ENCODE data around the gene PDE3A.

PDE3A gene

DNA sequence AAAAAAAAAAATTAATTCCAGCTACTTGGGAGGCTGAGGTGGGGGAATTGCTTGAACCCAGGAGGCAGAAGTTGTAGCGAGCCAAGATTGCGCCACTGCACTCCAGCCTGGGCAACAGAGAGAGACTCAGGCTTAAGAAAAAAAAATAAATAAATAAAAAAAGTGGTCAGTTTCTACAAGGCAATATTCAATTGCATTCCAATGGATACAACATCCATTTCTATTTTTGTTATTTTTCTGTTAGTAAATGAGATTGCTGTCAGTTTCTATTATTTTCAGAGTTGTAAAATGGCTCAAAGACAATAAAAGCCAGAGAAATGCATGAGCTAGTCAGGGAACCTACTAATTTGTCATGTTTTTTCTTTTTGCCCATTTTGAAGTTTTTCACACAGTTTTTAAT, 119.2 kb downstream of the PDE3A start:
- no peak overlapping the region for H3K4me3 ChIP-seq (ENCODE audit: low read length in 2 of 2)
- no peak overlapping the region for H2BK15ac ChIP-seq (ENCODE audit: low read length)
- no peak overlapping the region for H3K18ac ChIP-seq (ENCODE audit: low read length)
- no peaks in the 10 kb centered on the region for H3K36me3 ChIP-seq (replicated peaks in 1 of 2; ENCODE audit: control insufficient read depth in 2 of 2, insufficient read depth in 2 of 2, low read length in 2 of 2)
- no peaks in the 10 kb centered on the region for H3K4me1 ChIP-seq (ENCODE audit: control insufficient read depth in 2 of 2, insufficient read depth in 1 of 2, low read depth in 1 of 2, low read length in 2 of 2)
- H3K9me3 ChIP-seq (replicated peaks in 1 of 2; ENCODE audit: control insufficient read depth in 2 of 2, insufficient read depth in 1 of 2, low read depth in 1 of 2, low read length in 2 of 2) = no peaks in the 10 kb centered on the region
- H3K27ac ChIP-seq (replicated peaks; ENCODE audit: low read length) = no peak overlapping the region
- no peak overlapping the region for H2BK12ac ChIP-seq (ENCODE audit: low read length)
- no peak overlapping the region for H3K9ac ChIP-seq (ENCODE audit: low read depth, low read length, poor library complexity)
- no peak overlapping the region for H2BK120ac ChIP-seq (ENCODE audit: low read depth, low read length)
- H3K79me1 ChIP-seq (ENCODE audit: low read depth, low read length) = no peaks in the 10 kb centered on the region
- DNase-seq (ENCODE audit: low spot score) = no peak
- H4K8ac ChIP-seq (ENCODE audit: low read depth, low read length) = no peak overlapping the region
- no CpG with 5 or more reads among the region's 2 CpGs for WGBS, 2 donors (ENCODE audit: extremely low coverage in 2 of 2, insufficient read length in 2 of 2, insufficient replicate concordance in 1 of 2)
- H3K27me3 ChIP-seq (ENCODE audit: control insufficient read depth in 3 of 3, insufficient read depth in 3 of 3, low read depth in 1 of 3, low read length in 3 of 3) = no peaks in the 10 kb centered on the region
- H2AK5ac ChIP-seq (ENCODE audit: low read depth, low read length) = no peak overlapping the region
- no peak overlapping the region for H3K4ac ChIP-seq (ENCODE audit: low read length)
- no peak overlapping the region for H4K91ac ChIP-seq (ENCODE audit: low read depth, low read length, poor library complexity)
- H3K4me2 ChIP-seq (ENCODE audit: insufficient read depth, low read length, poor library complexity, severe bottlenecking) = no peak overlapping the region
- H3K14ac ChIP-seq (ENCODE audit: low read length) = no peak overlapping the region
- no peak overlapping the region for H2BK5ac ChIP-seq (ENCODE audit: low read length)
- no peak overlapping the region for H3K23ac ChIP-seq (ENCODE audit: low read depth, low read length, poor library complexity)
- no peak overlapping the region for H2AFZ ChIP-seq (ENCODE audit: low read length)

DNA sequence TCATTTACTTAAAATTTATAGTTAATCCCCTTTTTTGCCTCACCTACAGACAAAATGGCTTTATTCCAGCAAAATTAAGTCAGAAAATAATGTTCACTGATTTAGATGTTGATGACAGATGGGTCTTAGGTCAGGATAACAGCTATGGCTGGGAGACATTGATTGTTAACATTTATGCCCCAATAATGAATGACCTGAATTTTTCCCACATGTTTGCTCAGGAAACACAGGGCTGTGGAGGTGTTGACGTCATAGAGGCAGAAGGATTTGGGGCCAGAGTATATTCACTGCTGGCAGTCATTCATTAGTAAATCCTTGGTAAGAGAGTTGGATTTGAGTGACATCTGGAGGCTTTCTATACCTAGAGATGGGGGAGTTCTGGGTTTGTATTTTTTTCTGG, 121.3 kb downstream of the PDE3A start:
- H3K4me1 ChIP-seq (ENCODE audit: control insufficient read depth in 2 of 2, insufficient read depth in 1 of 2, low read depth in 1 of 2, low read length in 2 of 2) = no peaks in the 10 kb centered on the region
- H3K4me2 ChIP-seq (ENCODE audit: insufficient read depth, low read length, poor library complexity, severe bottlenecking) = no peak overlapping the region
- no peak overlapping the region for H2BK12ac ChIP-seq (ENCODE audit: low read length)
- H3K27me3 ChIP-seq (ENCODE audit: control insufficient read depth in 3 of 3, insufficient read depth in 3 of 3, low read depth in 1 of 3, low read length in 3 of 3) = no peaks in the 10 kb centered on the region
- H3K79me1 ChIP-seq (ENCODE audit: low read depth, low read length) = no peaks in the 10 kb centered on the region
- no peak overlapping the region for H3K9ac ChIP-seq (ENCODE audit: low read depth, low read length, poor library complexity)
- no peak overlapping the region for H2BK5ac ChIP-seq (ENCODE audit: low read length)
- H4K8ac ChIP-seq (ENCODE audit: low read depth, low read length) = no peak overlapping the region
- no peak overlapping the region for H2BK15ac ChIP-seq (ENCODE audit: low read length)
- no peak overlapping the region for H3K18ac ChIP-seq (ENCODE audit: low read length)
- H2AFZ ChIP-seq (ENCODE audit: low read length) = no peak overlapping the region
- H3K14ac ChIP-seq (ENCODE audit: low read length) = no peak overlapping the region
- H3K27ac ChIP-seq (replicated peaks; ENCODE audit: low read length) = no peak overlapping the region
- no peaks in the 10 kb centered on the region for H3K36me3 ChIP-seq (replicated peaks in 1 of 2; ENCODE audit: control insufficient read depth in 2 of 2, insufficient read depth in 2 of 2, low read length in 2 of 2)
- H3K4ac ChIP-seq (ENCODE audit: low read length) = no peak overlapping the region
- WGBS, 2 donors (ENCODE audit: extremely low coverage in 2 of 2, insufficient read length in 2 of 2, insufficient replicate concordance in 1 of 2) = no CpG with 5 or more reads among the region's 1 CpG
- no peak overlapping the region for H3K4me3 ChIP-seq (ENCODE audit: low read length in 2 of 2)
- no peak overlapping the region for H3K23ac ChIP-seq (ENCODE audit: low read depth, low read length, poor library complexity)
- no peak overlapping the region for H4K91ac ChIP-seq (ENCODE audit: low read depth, low read length, poor library complexity)
- H3K9me3 ChIP-seq (replicated peaks in 1 of 2; ENCODE audit: control insufficient read depth in 2 of 2, insufficient read depth in 1 of 2, low read depth in 1 of 2, low read length in 2 of 2) = no peaks in the 10 kb centered on the region
- no peak overlapping the region for H2BK120ac ChIP-seq (ENCODE audit: low read depth, low read length)
- no peak for DNase-seq (ENCODE audit: low spot score)
- no peak overlapping the region for H2AK5ac ChIP-seq (ENCODE audit: low read depth, low read length)

DNA sequence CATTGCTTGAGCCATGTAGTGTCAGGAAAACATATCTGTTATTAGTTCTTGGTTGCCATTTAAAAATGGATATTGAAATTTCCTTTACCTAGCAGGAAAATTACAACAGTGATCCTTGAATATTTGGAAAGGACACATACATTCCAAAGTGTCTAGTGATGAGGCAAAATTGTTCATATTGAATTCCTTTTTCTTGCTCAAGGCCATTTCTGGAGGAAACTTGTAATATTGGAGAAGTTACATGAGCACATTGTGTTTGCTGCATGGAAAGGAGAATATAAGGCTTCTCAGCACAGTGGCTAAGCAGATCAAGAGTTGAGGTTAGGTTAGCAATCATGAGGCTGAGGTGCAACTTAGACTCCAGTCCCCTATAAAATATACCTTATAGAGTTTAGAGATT, 121.9 kb downstream of the PDE3A start:
- H3K18ac ChIP-seq (ENCODE audit: low read length) = no peak overlapping the region
- H3K27ac ChIP-seq (replicated peaks; ENCODE audit: low read length) = no peak overlapping the region

DNA sequence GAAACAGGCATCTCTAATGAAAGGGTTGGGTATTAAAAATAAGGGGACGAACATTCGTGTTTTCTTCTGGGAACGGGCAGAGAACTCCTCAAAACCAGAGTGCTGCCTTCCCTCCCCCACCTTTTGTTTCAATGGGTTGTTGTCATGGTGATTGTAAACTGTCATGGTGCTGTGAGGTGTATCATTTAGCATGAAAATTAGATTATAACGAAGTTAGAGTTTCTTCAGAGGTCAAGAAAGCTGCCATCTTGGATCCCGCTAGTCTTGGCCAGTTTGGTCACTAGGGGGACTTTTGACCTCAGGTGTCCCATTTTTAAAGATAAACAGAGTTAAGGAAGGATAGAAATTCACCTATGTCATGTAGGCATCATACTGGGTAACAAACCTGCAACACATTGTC, 123.0 kb downstream of the PDE3A start:
- no CpG with 5 or more reads among the region's 5 CpGs for WGBS, 2 donors (ENCODE audit: extremely low coverage in 2 of 2, insufficient read length in 2 of 2, insufficient replicate concordance in 1 of 2)
- Histone ChIP-seq H3K4ac (ENCODE audit: low read length) (no peak overlapping the region), H3K27me3 (ENCODE audit: control insufficient read depth in 3 of 3, insufficient read depth in 3 of 3, low read depth in 1 of 3, low read length in 3 of 3) (no peaks in the 10 kb centered on the region), H3K4me3 (ENCODE audit: low read length in 2 of 2) (no peak overlapping the region), H3K4me1 (ENCODE audit: control insufficient read depth in 2 of 2, insufficient read depth in 1 of 2, low read depth in 1 of 2, low read length in 2 of 2) (no peaks in the 10 kb centered on the region), H3K14ac (ENCODE audit: low read length) (no peak overlapping the region), H4K91ac (ENCODE audit: low read depth, low read length, poor library complexity) (no peak overlapping the region), H4K8ac (ENCODE audit: low read depth, low read length) (no peak overlapping the region), H3K9ac (ENCODE audit: low read depth, low read length, poor library complexity) (no peak overlapping the region), H3K27ac (replicated peaks; ENCODE audit: low read length) (no peak overlapping the region), H3K4me2 (ENCODE audit: insufficient read depth, low read length, poor library complexity, severe bottlenecking) (no peak overlapping the region), H2BK120ac (ENCODE audit: low read depth, low read length) (no peak overlapping the region), H2AK5ac (ENCODE audit: low read depth, low read length) (no peak overlapping the region), H2BK5ac (ENCODE audit: low read length) (no peak overlapping the region), H2BK12ac (ENCODE audit: low read length) (no peak overlapping the region), H3K79me1 (ENCODE audit: low read depth, low read length) (no peaks in the 10 kb centered on the region), H2AFZ (ENCODE audit: low read length) (no peak overlapping the region), H3K36me3 (replicated peaks in 1 of 2; ENCODE audit: control insufficient read depth in 2 of 2, insufficient read depth in 2 of 2, low read length in 2 of 2) (no peaks in the 10 kb centered on the region), H2BK15ac (ENCODE audit: low read length) (no peak overlapping the region), H3K9me3 (replicated peaks in 1 of 2; ENCODE audit: control insufficient read depth in 2 of 2, insufficient read depth in 1 of 2, low read depth in 1 of 2, low read length in 2 of 2) (no peaks in the 10 kb centered on the region), H3K18ac (ENCODE audit: low read length) (no peak overlapping the region), H3K23ac (ENCODE audit: low read depth, low read length, poor library complexity) (no peak overlapping the region)
- no peak for DNase-seq (ENCODE audit: low spot score)

More for the DNA sequence above, 121.9 kb downstream of the PDE3A start:
- no peaks in the 10 kb centered on the region for H3K9me3 ChIP-seq (replicated peaks in 1 of 2; ENCODE audit: control insufficient read depth in 2 of 2, insufficient read depth in 1 of 2, low read depth in 1 of 2, low read length in 2 of 2)
- no peak overlapping the region for H3K14ac ChIP-seq (ENCODE audit: low read length)
- H3K23ac ChIP-seq (ENCODE audit: low read depth, low read length, poor library complexity) = no peak overlapping the region
- H2BK15ac ChIP-seq (ENCODE audit: low read length) = no peak overlapping the region
- H3K9ac ChIP-seq (ENCODE audit: low read depth, low read length, poor library complexity) = no peak overlapping the region
- no peak overlapping the region for H2AFZ ChIP-seq (ENCODE audit: low read length)
- no peak overlapping the region for H4K8ac ChIP-seq (ENCODE audit: low read depth, low read length)
- H2AK5ac ChIP-seq (ENCODE audit: low read depth, low read length) = no peak overlapping the region
- no peak overlapping the region for H4K91ac ChIP-seq (ENCODE audit: low read depth, low read length, poor library complexity)
- H2BK12ac ChIP-seq (ENCODE audit: low read length) = no peak overlapping the region
- no peak overlapping the region for H2BK120ac ChIP-seq (ENCODE audit: low read depth, low read length)
- H3K4me3 ChIP-seq (ENCODE audit: low read length in 2 of 2) = no peak overlapping the region
- H3K79me1 ChIP-seq (ENCODE audit: low read depth, low read length) = no peaks in the 10 kb centered on the region
- H3K4ac ChIP-seq (ENCODE audit: low read length) = no peak overlapping the region
- H3K4me2 ChIP-seq (ENCODE audit: insufficient read depth, low read length, poor library complexity, severe bottlenecking) = no peak overlapping the region
- no peak for DNase-seq (ENCODE audit: low spot score)
- H3K4me1 ChIP-seq (ENCODE audit: control insufficient read depth in 2 of 2, insufficient read depth in 1 of 2, low read depth in 1 of 2, low read length in 2 of 2) = no peaks in the 10 kb centered on the region
- H3K27me3 ChIP-seq (ENCODE audit: control insufficient read depth in 3 of 3, insufficient read depth in 3 of 3, low read depth in 1 of 3, low read length in 3 of 3) = no peaks in the 10 kb centered on the region
- no peak overlapping the region for H2BK5ac ChIP-seq (ENCODE audit: low read length)
- no peaks in the 10 kb centered on the region for H3K36me3 ChIP-seq (replicated peaks in 1 of 2; ENCODE audit: control insufficient read depth in 2 of 2, insufficient read depth in 2 of 2, low read length in 2 of 2)

Measured in neuronal stem cell (in vitro differentiated cells).